Islet precursor cell (in vitro differentiated cells): Measurements from ENCODE around the gene LRRC8E.

Experiments used
- DNase-seq: peaks from one replicate; pipeline ENCODE4 v3.0.0-alpha.2; 2018

LRRC8E gene

DNA sequence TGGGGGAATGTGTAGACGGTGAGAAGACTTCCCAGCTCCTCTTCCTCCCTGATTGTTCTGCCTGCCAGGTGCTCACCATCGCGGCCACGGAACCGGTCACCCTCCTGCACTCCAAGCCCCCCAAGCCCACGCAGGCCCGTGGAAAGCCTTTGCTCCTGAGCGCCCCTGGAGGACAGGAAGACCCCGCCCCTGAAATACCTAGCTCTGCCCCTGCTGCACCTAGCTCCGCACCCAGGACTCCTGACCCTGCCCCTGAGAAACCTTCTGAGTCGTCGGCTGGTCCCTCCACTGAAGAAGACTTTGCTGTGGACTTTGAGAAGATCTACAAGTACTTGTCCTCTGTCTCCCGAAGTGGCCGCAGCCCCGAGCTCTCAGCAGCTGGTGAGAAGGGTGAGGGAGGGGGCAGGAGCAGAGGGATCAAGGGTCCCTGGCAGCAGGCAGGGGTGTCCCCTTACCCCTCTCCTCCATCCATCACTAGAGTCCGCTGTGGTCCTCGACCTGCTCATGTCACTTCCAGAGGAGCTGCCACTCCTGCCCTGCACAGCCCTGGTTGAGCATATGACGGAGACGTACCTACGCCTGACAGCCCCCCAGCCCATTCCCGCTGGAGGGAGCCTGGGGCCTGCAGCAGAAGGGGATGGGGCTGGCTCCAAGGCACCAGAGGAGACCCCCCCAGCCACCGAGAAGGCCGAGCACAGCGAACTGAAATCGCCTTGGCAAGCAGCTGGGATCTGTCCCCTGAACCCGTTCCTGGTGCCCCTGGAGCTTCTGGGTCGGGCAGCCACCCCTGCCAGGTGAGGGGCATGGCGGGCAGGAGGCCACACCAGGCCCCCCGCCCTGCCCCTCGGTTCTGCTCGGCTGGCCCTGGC lies 33.9 kb downstream of the LRRC8E start:
- DNase-seq = no peak

DNA sequence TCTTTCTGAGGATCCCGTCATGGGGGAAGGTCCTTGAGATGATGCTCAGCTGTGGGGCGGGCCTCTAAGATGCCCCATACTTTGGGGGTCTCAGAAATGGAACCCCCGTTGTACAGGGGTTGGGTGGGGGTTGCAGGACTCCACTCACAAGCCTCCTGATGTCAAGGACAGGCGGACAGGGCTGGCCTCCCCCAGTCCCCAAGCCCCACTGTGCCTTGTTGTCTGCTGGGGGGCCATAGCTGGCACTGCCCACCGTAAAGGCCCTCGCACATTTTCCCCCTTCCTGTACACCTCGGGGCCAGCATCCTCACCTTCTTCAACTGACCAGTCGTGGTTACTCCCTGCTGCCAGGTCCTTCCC lies 34.5 kb downstream of the LRRC8E start:
- DNase-seq = no peak

DNA sequence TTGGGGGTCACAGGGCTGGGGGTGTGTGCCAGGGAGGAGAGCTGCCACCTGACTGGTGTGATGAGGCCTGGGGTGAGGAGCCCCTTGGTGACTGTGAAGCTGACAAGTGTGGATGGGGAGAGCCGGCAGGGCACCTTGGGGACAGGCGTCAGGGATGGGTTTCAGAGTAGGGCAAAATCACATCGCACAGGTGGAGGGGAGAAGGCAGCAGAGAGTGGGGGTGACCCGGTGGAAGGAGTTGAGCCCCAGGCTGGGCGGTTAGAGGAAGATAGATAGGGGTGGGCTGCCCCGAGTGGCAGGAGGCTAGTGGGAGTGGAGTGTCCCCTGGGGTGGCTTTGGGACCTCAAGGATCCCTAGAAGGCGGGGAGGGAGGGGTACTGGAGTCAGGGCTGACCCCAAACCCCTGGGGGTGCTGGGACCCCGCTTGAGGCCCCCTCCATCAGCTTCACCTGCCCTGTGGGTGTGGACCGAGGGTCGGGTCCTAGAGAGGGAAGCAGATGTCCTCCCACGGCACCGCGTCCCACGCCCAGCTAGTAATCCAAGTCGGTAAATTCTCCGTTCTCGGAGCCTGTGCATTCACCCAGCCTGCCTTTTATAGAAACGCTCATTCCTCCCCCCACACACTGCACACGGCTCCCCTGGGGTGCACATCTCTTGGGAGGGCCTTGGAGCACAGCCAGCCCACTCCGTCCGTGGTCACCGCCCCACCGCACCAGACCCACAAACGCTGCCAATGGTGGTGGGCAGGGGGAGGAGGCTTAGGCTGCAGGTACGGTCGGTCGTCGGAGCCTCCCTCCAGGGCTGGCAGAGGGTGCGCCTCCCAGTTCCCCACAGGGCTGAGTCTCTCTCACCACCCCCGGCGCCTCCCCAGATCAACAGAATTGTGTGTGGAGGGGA lies 35.2 kb downstream of the LRRC8E start:
- no peak for DNase-seq

DNA sequence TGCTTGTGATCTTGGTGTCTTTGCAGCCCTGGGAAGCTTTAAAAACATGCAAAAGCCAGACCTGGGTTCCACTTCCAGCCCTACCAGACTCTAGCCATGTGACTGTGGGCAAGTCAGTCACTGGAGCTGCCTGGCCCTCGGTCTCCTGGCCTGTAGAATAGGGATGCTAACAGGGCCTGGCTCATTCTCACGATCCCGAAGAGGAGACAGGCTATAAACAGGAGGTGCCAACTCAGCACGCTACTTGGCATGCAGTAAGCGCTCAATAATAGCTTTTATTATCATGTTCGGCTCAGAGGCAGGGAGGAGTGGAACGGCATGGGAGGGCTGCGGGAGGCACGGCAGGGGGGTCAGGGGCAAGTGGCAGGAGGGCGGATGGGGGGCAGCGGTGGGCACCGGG lies 35.9 kb downstream of the LRRC8E start:
- no peak for DNase-seq

DNA sequence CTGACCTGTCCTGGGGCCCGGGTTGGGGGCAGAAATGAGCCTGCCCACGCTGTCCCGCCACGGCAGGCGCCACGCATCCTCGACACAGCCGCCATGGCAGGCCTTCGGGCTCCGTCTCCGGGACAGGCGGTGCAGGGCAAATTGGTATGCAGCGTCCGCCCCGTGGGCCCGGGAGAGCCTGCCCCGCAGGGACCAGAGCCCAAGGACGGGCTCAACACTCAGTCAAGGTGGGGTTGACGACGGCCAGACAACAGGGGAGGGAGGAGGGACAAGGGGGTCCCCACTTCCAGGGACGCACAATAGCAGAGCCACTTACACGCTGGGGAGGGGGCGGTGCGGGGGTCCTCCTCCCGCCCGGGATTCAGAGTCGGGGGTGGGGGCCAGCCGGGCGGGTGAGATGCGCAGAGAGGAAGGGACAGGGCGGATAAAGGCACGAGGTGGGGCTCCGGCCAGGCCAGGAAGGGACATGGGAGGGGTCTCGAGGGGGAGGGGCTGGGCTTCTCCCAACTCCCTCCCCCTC lies 36.4 kb downstream of the LRRC8E start:
- peak; percentile 47 for DNase-seq

DNA sequence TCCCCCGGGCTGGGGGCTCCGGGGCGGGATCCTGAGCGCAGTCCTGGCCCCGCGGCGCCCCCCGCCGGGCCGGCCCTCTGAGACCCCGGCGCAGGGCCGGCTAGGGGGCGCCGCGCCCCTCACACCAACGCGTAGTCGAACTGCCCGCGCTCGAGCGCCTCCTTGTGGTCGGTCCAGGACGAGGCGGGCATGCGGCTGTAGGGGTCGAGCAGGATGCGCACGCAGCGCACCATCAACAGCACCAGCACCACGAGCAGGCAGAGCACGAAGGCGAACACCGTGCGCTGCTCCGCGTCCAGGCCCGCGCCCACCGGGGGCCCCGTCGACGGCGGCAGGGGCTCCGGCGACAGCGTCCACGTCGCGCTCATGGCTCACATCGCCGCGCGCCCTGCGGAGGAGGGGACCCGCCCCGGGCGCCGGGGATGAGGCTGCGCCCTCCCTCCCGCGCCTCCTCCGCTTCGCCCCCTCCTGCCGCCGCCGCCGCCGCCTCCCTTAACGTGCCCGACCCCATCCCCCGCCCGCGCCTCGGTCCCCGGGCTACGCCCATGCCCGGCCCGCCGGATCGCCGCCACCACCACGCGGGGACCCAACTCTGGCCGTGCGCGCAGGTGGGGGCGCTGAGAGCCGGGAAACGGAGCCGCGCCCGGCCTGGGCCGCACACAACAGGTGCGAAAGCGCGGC lies 37.0 kb downstream of the LRRC8E start:
- DNase-seq = peak; percentile 92

DNA sequence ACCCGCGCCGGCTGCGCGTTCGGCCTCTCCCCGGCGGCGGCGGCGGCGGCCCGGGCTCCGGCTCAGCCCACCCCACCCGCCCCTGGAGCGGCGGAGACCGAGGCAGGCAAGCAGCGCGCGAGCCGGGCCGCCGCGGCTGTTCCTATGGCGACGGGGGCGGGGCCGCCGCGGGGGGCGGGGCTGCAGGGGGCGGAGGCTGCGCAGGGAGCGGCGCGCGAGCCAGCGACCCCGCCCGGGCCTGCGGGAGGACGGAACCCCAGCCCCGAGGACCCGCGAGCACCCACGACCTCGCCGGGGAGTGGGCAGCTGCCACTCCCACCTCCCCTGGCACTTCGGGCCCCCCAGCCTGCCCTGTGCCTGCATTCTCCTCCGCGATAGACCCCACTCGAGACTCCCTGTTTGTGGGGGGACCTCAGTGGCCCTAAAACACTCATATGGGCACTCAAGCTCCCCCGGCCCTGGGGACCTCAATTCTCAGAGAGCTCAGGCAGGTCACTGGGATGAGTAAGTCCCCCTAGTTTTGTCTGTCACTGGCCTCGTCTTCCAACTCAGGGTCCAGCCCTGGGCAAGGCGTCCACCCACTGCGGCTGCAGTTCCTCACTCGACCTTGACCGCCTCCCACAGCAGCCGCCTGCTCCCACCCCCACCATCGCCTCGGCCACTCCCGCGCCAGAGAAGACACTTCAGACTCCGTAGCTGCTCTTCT lies 37.9 kb downstream of the LRRC8E start, which contains the start of gene CTXN1:
CTXN1 (minus strand) TSS at position 115 of the 706 bp plus-strand sequence. CDS start 597 bp downstream, outside the sequence.
- DNase-seq = peak; percentile 84

DNA sequence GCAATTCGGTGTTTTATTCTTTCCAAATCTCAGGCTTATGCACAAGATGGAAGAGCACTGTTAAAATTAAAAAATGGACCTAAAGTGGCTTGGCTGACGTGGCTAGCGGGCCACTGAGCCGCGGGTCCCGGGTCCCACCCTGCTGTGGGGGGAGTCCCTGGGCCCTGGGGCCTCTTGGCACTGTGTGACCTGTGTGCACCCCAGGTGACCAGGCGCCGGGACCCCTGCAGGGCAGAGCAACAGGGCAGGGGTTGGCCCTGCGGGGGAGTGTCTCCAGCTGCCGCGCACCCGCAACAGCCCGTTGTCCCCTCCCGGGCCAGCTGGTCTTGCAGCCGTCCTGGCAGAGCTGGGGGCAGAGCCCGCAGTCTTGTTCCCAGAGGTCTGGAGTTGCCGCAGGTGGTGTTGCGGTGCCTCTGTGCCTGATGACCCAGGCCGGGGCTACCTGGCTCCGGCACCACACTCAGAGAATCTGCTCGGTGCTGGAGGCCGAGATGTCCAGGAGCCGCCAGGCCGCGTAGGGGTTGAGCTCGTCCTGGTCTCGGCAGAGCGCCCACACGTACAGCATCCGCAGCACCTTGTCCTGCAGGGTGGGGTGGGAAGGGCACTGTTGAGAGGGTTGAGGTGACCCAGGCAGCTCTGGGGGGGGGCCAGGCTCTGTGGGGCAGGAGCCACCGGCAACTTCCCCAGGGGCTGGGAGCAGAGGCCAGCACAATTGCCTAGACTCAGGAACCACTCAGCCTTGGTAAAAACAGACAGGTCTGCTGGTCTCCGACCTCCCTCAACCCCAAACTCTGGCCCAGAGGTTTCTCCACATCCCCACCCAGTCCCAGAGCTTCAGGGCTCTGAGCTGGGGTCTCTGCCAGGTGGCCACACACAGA lies 38.7 kb downstream of the LRRC8E start:
- peak; percentile 54 for DNase-seq

DNA sequence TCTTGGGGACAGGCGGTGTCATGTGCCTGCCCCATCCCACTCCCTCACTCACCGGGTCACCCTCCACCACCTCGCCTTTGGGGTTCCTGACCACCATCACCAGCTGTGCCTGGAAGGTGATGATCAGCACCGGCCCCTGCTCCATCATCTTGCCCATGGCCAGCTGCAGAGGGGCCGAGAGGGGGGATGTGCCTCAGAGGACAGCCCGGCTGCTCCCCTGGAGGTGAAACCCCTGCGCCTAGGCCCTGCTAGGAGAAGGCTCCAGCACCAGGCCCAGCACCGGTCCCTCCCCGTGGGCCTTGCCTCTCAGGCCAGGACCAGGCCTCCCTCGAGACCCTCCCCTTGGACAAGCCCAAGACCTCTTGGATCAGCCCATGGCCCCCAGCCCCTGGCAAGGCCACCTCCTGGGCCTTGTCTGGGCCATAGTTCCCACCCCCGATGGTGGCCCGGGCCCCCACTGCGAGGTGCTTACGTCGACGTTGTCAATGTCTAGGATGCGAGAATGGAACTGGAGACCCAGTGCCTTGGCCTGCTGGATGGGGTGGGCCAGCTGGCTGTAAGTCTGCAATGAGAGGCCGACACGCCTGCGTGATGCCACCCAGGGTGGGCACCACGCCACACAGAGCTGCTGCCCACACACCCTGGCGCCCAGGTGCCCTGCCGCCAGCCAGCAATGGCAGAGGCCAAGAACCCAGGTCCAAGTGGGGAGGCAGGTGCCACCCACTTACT lies 39.5 kb downstream of the LRRC8E start:
- DNase-seq = no peak

DNA sequence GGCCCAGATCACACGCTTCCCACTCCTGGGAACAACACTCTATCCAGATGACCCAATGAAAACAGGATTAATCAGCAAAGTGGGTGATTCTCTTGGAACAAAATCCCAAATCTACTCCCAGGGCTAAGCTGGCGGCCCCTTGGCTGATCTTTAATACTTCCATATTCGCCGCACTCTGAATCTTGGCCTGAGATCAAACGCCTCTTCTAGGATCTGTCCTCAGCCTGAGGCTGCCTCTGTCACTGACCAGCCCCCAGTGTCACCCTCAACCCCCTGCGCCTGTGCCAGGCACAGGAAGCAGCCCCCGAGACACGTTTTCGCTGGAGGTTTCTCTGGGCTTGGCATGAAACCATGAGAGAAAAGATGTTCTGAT lies 40.0 kb downstream of the LRRC8E start:
- DNase-seq = no peak

DNA sequence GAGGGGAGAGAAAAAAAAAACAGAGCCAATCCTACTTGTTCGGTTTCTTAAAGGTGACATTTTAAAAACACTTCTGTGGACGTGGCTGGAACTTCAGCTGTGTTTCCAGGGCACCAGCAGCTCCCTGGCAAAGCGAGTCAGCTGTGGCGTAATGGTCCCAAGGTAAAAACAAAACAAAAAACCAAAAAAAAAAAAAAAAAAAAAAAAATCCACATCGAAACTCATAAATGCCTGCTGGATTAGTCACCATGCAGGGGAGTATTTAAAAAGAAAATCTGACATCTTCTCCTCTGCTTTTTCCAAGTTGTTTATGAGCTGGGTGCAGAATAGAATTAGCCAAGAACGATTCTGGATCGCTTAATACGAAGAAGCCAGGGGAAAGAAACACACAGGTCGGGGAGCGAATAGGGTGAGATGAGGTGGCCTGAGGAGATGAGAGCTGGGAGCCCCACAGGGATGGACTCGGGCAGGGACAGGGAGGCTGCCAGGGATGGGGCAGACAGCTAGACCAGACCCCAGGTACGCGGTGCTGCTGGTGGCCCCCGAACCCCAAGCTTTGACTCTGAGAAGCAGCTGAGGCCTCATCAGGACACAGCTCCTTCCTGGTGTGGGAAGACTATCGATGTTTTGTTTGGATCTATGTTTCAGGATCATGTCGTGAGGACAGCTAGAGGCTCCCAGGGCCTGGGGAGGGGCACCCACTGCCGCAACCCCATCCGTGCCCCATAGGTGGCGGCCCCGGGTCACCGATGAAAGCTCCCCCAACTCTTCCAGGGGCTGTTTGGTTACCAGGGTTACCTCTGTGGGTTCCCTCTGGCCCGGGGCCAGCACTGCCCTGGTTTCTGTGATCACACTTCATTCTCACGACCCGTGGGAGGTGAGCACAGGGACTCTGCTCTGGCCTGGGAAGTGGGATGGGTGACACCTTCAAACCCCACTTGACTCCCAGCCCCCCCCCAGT lies 40.7 kb downstream of the LRRC8E start:
- DNase-seq = peak; percentile 81

DNA sequence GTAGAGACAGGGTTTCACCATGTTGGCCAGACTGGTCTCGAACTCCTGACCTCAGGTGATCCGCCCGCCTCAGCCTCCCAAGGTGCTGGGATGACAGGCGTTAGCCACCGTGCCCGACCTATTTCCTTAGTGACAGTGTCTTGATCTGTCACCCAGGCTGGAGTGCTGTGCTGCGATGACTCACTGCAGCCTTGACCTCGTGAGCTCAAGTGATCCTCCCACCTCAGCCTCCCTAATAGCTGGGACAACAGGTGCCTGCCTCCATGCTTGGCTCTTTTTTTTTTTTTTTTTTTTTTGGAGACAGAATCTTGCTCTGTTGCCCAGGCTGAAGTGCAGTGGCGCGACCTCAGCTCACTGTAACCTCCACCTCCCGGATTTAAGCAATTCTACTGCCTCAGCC lies 41.7 kb downstream of the LRRC8E start:
- peak; percentile 48 for DNase-seq

DNA sequence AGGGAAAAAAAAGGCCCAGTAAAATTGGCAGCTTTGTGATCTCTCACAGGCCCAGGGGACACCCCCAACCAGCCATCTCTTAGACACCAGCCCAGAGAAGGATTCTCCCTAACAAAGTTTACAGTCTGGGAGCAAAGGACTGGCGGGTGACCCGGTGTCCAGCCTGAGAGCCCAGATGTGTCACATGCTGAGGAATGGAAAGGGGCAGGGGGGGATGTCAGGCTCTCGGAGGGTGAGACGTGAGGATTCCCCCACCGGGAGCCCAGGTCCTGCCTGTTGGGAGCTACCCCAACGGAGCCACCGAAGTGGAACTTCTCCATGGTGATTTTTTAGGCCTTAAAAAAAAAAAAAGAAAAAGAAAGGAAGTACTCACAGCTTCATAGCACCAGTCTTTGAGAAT lies 42.5 kb downstream of the LRRC8E start:
- no peak for DNase-seq

DNA sequence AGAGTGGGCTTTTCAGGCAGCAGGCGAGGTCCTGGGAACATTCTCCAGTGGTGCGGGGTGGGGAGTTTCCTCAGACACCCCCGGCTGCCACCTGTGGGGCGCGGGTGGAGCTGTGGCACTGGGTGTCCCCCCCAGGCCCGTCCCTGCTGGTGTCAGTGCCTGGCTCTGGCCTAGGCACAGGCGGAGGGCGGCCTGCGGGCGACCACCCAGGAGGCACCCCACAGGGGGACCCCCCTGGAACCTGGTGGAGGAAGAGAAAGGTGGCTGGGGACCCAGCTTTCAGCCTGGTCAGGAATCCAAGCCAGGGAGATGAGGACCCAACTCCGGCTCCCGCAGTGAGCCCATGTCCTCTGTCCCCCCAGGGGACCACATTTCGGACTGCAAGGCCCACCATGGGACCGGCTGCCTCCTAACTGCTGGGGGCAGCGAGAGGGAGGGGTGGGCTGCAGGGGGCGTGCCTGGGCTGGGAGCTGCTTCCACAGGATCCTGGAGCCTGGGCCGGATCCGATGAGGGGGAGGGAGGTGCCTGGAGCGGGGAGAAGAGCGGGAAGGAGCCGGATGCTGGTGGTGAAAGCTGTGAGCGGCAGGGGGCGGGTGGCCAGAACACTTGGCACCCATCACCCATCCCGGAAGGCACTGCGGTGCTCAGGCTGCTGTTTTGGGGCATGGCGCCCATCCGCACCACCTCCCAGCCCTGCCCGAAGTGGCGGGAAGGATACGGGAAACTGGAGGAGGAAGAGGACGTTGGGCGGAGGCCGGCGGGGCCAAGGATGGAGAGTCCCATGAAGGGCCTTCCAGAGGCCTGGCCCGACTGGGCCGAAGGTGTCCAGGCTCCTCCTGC lies 43.1 kb downstream of the LRRC8E start:
- DNase-seq = peak; percentile 54

DNA sequence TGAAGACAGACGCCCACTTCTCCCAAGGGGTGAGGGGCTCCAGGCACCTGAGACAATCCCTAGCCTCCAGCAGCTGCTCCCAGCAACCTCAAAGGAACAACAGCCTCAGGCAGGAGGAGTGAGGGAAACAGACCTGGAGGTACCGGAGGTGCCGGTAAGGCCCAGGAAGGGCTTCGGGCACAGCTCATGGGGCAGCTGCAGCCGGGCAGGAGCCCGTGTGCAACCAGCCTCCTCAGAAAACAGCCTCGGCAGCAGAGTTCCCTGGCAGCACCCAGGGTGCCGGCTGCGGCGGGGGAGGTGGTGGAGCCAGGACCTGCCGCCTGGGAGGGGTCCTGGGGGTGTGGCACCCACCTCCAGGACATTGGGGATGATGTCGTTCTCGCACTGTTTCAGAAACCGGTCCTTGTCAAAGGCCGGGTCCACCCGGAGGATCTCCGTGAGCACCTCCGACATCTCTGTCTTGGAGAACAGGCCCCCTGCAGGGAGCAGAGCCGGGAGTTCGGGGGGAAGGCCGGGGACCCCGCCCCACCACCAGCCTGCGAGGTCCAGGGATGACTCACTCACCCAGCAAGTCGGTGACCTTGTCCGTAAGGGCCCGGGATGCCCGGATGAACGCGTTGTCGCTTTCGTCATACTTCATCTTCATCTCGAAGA lies 44.1 kb downstream of the LRRC8E start:
- DNase-seq = peak; percentile 51

DNA sequence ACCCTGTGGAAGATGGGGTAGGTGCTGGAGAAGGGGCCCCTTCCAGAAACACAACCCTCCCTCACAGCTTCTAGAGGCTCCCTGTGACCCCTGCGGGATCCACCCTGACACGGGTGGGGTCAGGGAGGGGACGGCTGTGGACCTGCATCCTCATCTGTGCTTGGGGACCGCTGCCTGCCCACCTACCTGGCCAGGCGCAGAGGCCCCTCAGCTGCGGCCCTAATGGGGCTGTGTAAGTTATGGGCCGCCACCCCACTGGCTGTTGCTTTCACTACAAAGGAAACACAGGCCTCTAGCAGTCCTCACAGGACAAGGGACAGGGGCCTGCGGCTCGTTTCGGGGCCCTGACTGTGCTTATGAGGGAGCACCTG lies 44.6 kb downstream of the LRRC8E start:
- DNase-seq = no peak

DNA sequence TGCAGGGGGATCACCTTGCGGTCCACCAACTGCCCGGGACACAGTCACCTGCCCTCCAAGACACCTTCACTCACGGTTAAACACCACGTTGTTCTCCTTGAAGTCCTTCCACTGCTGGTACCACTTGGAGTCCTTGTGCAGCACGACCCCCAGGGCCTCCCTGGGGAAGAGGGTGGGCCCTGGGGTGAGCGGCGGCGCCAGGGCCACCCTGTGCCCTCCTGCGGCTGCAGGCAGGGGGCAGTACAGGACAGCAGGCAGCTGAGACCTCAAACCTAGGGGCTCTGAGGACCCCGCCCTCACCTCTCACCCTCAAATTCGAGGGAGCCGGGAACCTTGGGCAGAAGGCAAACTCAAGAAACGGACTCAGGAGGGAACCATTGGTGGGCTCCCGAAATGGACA lies 45.1 kb downstream of the LRRC8E start:
- DNase-seq = no peak
